Measurements from ENCODE around the gene NLRP11. TPM values are rescaled to one million over a fixed set of nuclear protein-coding genes. Genes with fewer than 3 reads are reported as not detected.

NLRP11 gene
- not detected for total RNA-seq
- long read RNA-seq = 0 reads

DNA sequence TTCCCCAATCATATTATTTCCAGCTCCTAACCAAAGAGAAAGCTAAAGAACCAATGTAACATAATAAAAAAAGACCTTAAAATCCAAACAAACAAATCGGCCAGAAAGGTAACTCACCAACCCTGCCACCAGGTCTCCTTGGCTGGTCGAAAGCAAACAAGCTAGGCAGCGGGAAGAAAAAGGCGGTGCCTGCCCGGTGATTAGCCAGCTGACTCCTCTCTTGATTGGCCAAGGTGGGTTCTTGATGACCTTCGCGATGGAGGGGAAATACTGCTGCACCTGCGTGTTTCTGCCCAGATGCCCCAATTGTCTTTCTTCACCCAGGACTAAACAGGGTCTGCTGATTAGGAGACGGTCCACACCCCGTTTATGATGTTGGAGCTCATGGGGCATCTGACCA lies at the start of gene NLRP11:
Gene NLRP11 (minus strand): TSS at position 154 of the 400 bp plus-strand sequence. CDS start 13,825 bp downstream, outside the sequence.
- intact Hi-C loops (cut with micrococcal nuclease) = no loop called here
- DNase-seq = no peak

GRCh38 chr19:55877211-55877610 lies 45.4 kb upstream of the NLRP11 start:
- intact Hi-C loops (cut with micrococcal nuclease) = no loop called here
- DNase-seq = no peak
- no peak for ATAC-seq

More for the DNA sequence above, at the start of gene NLRP11:
- no peak for ATAC-seq

- no peak for DNase-seq
- intact Hi-C loops (cut with micrococcal nuclease) = no loop called here
- ATAC-seq = no peak
Observed at GRCh38 chr19:55870736-55871135, 38.9 kb upstream of the NLRP11 start.

- intact Hi-C loops (cut with micrococcal nuclease) = no loop called here
- no peak for ATAC-seq
Observed at GRCh38 chr19:55867101-55867500, 35.3 kb upstream of the NLRP11 start.

DNA sequence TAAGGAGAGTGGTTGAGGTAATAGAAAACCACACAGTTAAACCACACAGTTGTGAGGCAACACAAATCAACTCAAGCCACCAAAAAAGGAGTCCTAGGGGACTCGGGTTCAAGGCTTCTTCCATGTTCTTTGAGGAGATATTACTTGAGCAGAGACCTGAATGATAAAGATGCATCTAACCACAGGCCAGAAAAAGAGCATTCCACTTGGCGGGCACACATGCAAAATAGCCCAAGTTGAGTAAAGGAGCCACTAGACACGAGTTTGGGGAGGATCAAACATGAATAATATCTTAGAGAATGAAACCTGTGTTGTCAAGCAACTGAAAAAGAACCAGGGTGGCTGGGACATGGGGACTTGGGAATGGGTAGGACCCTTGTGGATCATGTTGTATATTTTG lies 34.7 kb upstream of the NLRP11 start:
- intact Hi-C loops (cut with micrococcal nuclease) = no loop called here
- no peak for ATAC-seq
- no peak for DNase-seq

More at GRCh38 chr19:55867101-55867500, 35.3 kb upstream of the NLRP11 start:
- DNase-seq = no peak

DNA sequence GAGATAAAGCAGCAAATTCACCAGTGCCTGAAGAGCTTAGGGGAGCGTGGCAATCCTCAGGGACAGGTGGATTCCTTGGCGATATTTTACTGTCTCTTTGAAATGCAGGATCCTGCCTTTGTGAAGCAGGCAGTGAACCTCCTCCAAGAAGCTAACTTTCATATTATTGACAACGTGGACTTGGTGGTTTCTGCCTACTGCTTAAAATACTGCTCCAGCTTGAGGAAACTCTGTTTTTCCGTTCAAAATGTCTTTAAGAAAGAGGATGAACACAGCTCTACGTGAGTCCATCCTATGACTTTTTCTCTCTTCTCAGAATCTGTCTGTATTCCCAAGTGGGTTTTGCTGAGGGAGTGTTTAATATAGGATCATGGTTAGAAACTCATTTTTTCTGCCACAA lies 27.2 kb upstream of the NLRP11 start:
- ATAC-seq (no peak), DNase-seq (no peak)
- intact Hi-C loops (cut with micrococcal nuclease) = no loop called here

- ATAC-seq (no peak), DNase-seq (no peak)
- intact Hi-C loops (cut with micrococcal nuclease) = no loop called here
Observed at GRCh38 chr19:55858401-55858800, 26.6 kb upstream of the NLRP11 start.

DNA sequence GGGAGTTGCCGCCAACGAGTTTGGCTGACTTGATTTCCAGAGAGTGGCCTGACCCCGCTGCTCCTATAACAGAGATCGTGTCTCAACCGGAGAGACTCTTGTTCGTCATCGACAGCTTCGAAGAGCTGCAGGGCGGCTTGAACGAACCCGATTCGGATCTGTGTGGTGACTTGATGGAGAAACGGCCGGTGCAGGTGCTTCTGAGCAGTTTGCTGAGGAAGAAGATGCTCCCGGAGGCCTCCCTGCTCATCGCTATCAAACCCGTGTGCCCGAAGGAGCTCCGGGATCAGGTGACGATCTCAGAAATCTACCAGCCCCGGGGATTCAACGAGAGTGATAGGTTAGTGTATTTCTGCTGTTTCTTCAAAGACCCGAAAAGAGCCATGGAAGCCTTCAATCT lies 26.2 kb upstream of the NLRP11 start:
- DNase-seq (no peak), ATAC-seq (no peak)
- intact Hi-C loops (cut with micrococcal nuclease) = no loop called here

- no peak for DNase-seq
- no peak for ATAC-seq
- intact Hi-C loops (cut with micrococcal nuclease) = no loop called here
Observed at GRCh38 chr19:55857149-55857548, 25.4 kb upstream of the NLRP11 start.

DNA sequence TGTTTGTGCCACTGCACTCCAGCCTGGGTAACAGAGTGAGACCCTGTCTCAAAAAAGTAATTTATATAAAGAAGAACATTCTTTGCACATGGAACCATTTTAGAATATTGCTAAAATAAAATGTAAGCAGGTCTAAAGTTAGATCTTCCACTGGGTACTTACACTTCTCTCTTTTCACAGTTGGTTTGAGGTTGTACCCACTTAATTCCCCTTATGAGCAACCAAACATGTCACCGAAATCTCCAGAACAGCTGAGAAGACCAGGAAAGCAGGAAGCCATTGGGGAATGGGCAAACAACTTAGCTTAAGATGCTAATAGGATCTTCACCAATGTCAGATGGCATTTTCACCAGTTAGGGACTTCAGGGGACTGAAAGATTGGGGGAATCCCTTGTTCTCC lies 23.4 kb upstream of the NLRP11 start:
- ATAC-seq = no peak
- intact Hi-C loops (cut with micrococcal nuclease) = no loop called here
- DNase-seq = no peak

- DNase-seq = no peak
- no peak for ATAC-seq
- intact Hi-C loops (cut with micrococcal nuclease) = no loop called here
Observed at GRCh38 chr19:55838906-55839305, 7.1 kb upstream of the NLRP11 start.

DNA sequence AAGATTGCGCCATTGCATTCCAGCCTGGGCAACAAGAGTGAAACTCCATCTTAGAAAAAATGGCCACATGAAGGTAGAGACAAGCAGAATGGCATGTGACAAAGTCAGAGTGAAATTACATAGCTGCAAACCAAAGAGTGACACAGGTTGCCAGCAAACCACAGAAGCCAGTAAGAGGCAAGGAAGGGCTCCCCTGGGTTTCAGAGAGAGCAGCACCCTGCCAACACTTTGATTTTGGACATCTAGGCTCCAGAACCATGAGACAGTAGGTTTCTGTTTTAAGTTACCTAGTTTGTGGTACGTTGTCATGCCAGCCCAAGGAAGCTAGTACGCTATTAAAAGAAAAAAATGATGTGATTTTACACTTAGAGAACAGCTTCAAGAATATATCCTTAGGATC lies 6.5 kb upstream of the NLRP11 start:
- no peak for DNase-seq
- intact Hi-C loops (cut with micrococcal nuclease) = no loop called here
- ATAC-seq = no peak

- intact Hi-C loops (cut with micrococcal nuclease) = no loop called here
- DNase-seq (no peak), ATAC-seq (no peak)
Observed at GRCh38 chr19:55836340-55836739, 4.5 kb upstream of the NLRP11 start, which contains the start of gene NLRP4. Gene NLRP4 (plus strand): TSS chr19:55836540. CDS start chr19:55852081, 15,541 bp downstream.

DNA sequence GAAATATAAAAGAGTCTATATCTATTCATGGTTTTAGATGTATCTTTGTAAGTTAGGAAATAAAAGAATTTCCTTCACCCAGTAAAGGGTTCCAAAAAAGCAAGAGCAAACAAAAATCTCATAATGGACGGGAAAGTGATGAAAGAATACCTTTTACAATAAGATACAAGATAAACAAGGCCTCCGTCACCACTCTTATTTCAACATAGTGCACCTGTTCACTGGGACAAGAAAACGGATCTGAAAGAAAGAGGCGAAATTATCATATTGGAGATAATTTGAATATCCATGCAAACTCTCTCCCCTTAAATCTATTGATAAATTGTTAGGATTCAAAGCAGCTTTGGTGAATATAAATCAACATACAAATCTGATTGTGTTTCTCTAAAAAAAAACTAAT lies 877 bp upstream of the NLRP11 start:
- DNase-seq (no peak), ATAC-seq (no peak)
- intact Hi-C loops (cut with micrococcal nuclease) = no loop called here

- no peak for ATAC-seq
- intact Hi-C loops (cut with micrococcal nuclease) = no loop called here
- no peak for DNase-seq
Observed at GRCh38 chr19:55830656-55831055, 1.1 kb downstream of the NLRP11 start.

GRCh38 chr19:55820037-55820436 lies 11.8 kb downstream of the NLRP11 start:
- intact Hi-C loops (cut with micrococcal nuclease) = no loop called here
- DNase-seq = no peak
- ATAC-seq = no peak

- no peak for ATAC-seq
- DNase-seq = no peak
- intact Hi-C loops (cut with micrococcal nuclease) = no loop called here
Observed at GRCh38 chr19:55813906-55814305, 17.9 kb downstream of the NLRP11 start.

- intact Hi-C loops (cut with micrococcal nuclease) = no loop called here
- ATAC-seq (no peak), DNase-seq (no peak)
Observed at GRCh38 chr19:55812449-55812848, 19.4 kb downstream of the NLRP11 start.

DNA sequence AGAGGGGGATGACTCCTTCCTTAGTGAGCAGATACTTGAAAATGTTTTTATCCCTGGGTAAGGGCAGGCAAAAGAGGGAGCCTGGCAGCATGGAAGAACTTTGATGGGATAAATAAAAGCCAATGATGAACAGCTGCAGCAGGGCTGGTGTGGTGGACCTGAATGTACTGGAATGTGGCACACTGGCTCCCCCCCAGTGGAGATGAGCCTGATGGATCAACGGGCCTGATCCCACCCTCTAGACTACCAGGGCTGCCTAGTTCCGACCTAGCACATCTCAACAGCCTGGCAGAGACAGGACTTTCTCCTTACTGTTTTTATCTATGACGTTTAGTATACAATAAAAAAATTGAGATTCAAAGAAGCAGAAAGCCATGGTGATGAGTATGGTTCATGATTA lies 20.5 kb downstream of the NLRP11 start:
- intact Hi-C loops (cut with micrococcal nuclease) = no loop called here
- ATAC-seq (no peak), DNase-seq (no peak)

DNA sequence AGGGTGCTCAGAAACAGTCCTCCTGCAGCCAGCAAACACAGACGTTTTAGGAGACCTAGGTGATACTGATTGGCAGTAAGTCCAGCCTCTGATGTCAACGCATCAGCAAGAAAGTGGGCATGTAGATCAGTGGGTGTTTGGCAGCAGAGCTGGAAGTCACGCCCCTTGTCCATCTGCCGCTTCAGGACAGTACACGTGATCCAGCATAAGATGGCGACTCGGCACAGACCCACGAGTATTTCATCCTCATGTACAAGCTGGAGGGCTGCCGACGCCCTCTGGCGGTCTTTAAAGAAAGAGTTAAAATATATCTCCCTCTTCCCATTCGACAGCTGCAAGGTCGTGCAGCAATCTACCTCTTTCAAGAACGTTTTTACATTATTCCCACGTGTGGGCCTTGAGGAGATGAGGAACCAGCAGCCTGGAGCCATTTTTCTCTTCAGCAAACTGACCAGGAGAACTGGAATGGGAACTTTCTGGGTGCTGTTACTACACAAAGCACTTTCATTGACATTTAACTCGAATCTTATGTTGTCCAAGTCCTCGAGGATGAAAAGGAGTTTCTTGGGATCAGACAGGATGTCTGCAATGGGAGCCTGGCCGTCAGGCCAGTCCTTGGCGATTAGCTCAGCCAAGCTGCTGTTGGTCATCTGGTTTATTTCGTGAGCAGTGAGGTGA lies 22.3 kb downstream of the NLRP11 start:
- DNase-seq (peak; percentile 34), ATAC-seq (no peak)
- intact Hi-C loops (cut with micrococcal nuclease) = no loop called here

DNA sequence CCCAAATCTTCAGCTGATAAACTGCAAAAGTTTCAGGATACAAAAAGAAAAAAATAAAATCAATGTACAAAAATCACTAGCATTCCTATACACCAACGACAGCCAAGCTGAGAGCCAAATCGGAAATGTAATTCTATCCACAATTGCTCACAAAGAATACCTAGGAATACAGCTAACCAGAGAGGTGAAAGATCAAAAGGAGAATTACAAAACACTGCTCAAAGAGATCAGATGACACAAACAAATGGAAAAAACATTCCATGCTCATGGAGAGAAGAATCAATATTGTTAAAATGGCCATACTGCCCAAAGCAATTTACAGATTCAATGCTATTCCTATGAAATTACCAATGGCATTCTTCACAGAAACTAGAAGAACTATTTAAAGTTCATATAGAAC lies 29.5 kb downstream of the NLRP11 start:
- intact Hi-C loops (cut with micrococcal nuclease) = no loop called here
- ATAC-seq = no peak
- no peak for DNase-seq

DNA sequence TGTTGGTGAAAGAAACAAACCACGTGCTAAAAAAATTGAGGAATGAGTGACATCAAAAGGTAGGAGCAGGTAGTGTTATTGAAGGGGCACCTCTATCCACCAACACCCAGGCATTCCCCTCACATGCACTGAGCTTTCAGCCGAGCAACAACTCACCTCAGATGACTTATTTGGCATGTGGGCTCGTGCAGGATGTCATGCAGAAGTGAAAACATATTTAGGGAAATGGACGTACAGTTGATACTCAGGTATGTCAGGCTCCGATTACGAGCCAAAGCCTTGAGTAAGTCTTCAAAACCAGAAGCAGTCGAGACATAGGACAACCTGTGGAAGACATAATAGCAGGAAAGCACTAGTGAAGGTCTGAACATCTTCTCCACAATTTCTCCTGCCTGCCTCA lies 30.4 kb downstream of the NLRP11 start:
- intact Hi-C loops (cut with micrococcal nuclease) = no loop called here
- ATAC-seq (no peak), DNase-seq (no peak)
